GM12878 (cell line): ENCODE results near the gene AMOTL1. TPM values are rescaled to one million over a fixed set of nuclear protein-coding genes. Genes with fewer than 3 reads are reported as not detected.

Experiments used
- ATAC-seq: fragments of 200-7000 bp; cut with Tn5 transposase; 3 replicates; pipeline ENCODE4 v1.9.1; 2020; ENCODE audit warnings: mild to moderate bottlenecking, moderate library complexity
- BruUV-seq: library from RNA; stranded (reverse); fragments of 400-500 nt; replicated peaks from 2 replicates; lab custom pipeline; 2021; lab: Mats Ljungman, UMichigan
- CTCF ChIA-PET: fragments of 300-600 bp; sonication (Branson Sonifier 250); formaldehyde crosslinking; extraction: SDS; loops from one replicate; lab custom pipeline; 2021; ENCODE audit warnings: inconsistent platforms; lab: Yijun Ruan, JAX
- POLR2A ChIA-PET: fragments of 350-600 bp; formaldehyde crosslinking; extraction: SDS; loops from one replicate; lab custom pipeline; 2021; ENCODE audit warnings: inconsistent platforms; lab: Charles Lee
- RAD21 ChIA-PET: fragments of 300-600 bp; sonication (Branson Sonifier 250); formaldehyde crosslinking; loops from one replicate; lab custom pipeline; 2023; ENCODE audit warnings: antibody characterized with exemption; ENCODE audit not compliant: unreplicated experiment; lab: Charles Lee
- SMC1A ChIA-PET: fragments of 300-600 bp; sonication (Branson Sonifier 250); formaldehyde crosslinking; loops from one replicate; lab custom pipeline; 2023; ENCODE audit not compliant: unreplicated experiment, uncharacterized antibody; lab: Charles Lee
- DNase-seq: peaks from one replicate; pipeline ENCODE4 v3.0.0-alpha.2; 2011; ENCODE audit warnings: low read depth, low spot score
- FAIRE-seq: peaks from 3 replicates; lab custom pipeline; 2011; peaks lifted over from hg19 to GRCh38; lab: Jason Lieb, UNC
- H2AFZ ChIP-seq: 2 replicates; pipeline ENCODE4 v1.6.0; 2011; ENCODE audit warnings: low read depth, low read length, control low read depth; ENCODE audit not compliant: control insufficient read depth
- H3K27ac ChIP-seq: 2 replicates; pipeline ENCODE4 v1.5.1; 2011; ENCODE audit warnings: control low read depth; ENCODE audit not compliant: control insufficient read depth, insufficient read depth
- H3K27me3 ChIP-seq, 2 experiments: replicated peaks in 1 of 2; 2 replicates each; pipeline versions ENCODE4 v1.6.0 to v1.6.1; 2011; ENCODE audit warnings: low read length in 1 of 2; ENCODE audit not compliant: control insufficient read depth in 2 of 2, insufficient read depth in 2 of 2
- H3K36me3 ChIP-seq, 2 experiments: 2 replicates each; pipeline ENCODE4 v1.5.1; 2011; ENCODE audit warnings: low read length in 1 of 2; ENCODE audit not compliant: control insufficient read depth in 2 of 2, insufficient read depth in 2 of 2
- H3K4me1 ChIP-seq: 2 replicates; pipeline ENCODE4 v1.6.1; 2011; ENCODE audit warnings: mild to moderate bottlenecking, low read length, moderate library complexity, mixed read lengths; ENCODE audit not compliant: control insufficient read depth, insufficient read depth
- H3K4me2 ChIP-seq: 2 replicates; pipeline ENCODE4 v1.6.0; 2011; ENCODE audit warnings: control low read depth; ENCODE audit not compliant: control insufficient read depth, insufficient read depth
- H3K4me3 ChIP-seq: fragments of 200-600 bp; sonication (generic); 2 replicates; pipeline ENCODE4 v1.5.1; 2016
- H3K79me2 ChIP-seq: 2 replicates; pipeline ENCODE4 v1.6.0; 2011; ENCODE audit warnings: low read length; ENCODE audit not compliant: control insufficient read depth, insufficient read depth
- H3K9ac ChIP-seq: 2 replicates; pipeline ENCODE4 v1.8.0; 2011; ENCODE audit warnings: low read length, control low read depth, mixed read lengths; ENCODE audit not compliant: control insufficient read depth, insufficient read depth
- H3K9me3 ChIP-seq: replicated peaks from 3 replicates; pipeline ENCODE4 v1.5.1; 2011; ENCODE audit warnings: mild to moderate bottlenecking, low read length; ENCODE audit not compliant: control insufficient read depth, insufficient read depth
- H4K20me1 ChIP-seq: 2 replicates; pipeline ENCODE4 v1.6.0; 2011; ENCODE audit not compliant: control insufficient read depth, insufficient read depth
- CBFB ChIP-seq: IDR thresholded peaks from 2 replicates; pipeline ENCODE4 v1.6.1; 2016; ENCODE audit warnings: antibody characterized with exemption, low read depth
- HDAC2 ChIP-seq: fragments of 200-600 bp; sonication (generic); IDR thresholded peaks from 2 replicates; pipeline ENCODE4 v1.6.1; 2017
- KDM1A ChIP-seq: fragments of 200-600 bp; sonication (generic); IDR thresholded peaks from 2 replicates; pipeline ENCODE4 v1.6.1; 2016; ENCODE audit warnings: borderline replicate concordance
- MTA2 ChIP-seq: fragments of 450-650 bp; IDR thresholded peaks from 2 replicates; pipeline ENCODE4 v1.6.1; 2016; ENCODE audit warnings: low read depth, mild to moderate bottlenecking, moderate library complexity
- MYB ChIP-seq: fragments of 150-350 bp; IDR thresholded peaks from 2 replicates; pipeline ENCODE4 v1.6.1; 2014; ENCODE audit warnings: mild to moderate bottlenecking, low read depth, low read length, borderline replicate concordance
- PAX8 ChIP-seq: fragments of 450-650 bp; IDR thresholded peaks from 2 replicates; pipeline ENCODE4 v1.6.1; 2017; ENCODE audit warnings: mild to moderate bottlenecking, moderate library complexity
- PML ChIP-seq: IDR thresholded peaks from 2 replicates; pipeline ENCODE4 v1.6.1; 2012; ENCODE audit warnings: low read length, inconsistent platforms
- POLR2AphosphoS5 ChIP-seq: IDR thresholded peaks from 2 replicates; pipeline ENCODE4 v1.6.1; 2011; ENCODE audit warnings: mild to moderate bottlenecking, low read length, inconsistent platforms
- RAD21 ChIP-seq: IDR thresholded peaks from 2 replicates; pipeline ENCODE4 v1.6.1; 2011; ENCODE audit warnings: mild to moderate bottlenecking, low read depth, low read length, moderate library complexity; ENCODE audit not compliant: insufficient read depth
- SMAD1 ChIP-seq: fragments of 450-650 bp; IDR thresholded peaks from 2 replicates; pipeline ENCODE4 v1.6.1; 2018; ENCODE audit warnings: mild to moderate bottlenecking, low read depth; ENCODE audit not compliant: partially characterized antibody
- SMAD5 ChIP-seq: IDR thresholded peaks from 2 replicates; pipeline ENCODE4 v1.6.1; 2016; ENCODE audit warnings: antibody characterized with exemption, low read depth
- SMARCA5 ChIP-seq: fragments of 450-650 bp; IDR thresholded peaks from 2 replicates; pipeline ENCODE4 v1.6.1; 2017; ENCODE audit warnings: mild to moderate bottlenecking
- ZNF24 ChIP-seq: fragments of 450-650 bp; IDR thresholded peaks from 2 replicates; pipeline ENCODE4 v1.6.1; 2017; ENCODE audit warnings: antibody characterized with exemption, mild to moderate bottlenecking
- WGBS: methylation state at CpG from one replicate; pipeline ENCODE4 v1.1.6; 2016; ENCODE audit warnings: low lambda C conversion rate; ENCODE audit not compliant: insufficient replicate concordance, insufficient coverage; ENCODE audit errors: missing lambda C conversion rate; 5-methylcytosine and 5-hydroxymethylcytosine counted together
- in situ Hi-C: fragments of 300-500 bp; cut with MboI; formaldehyde crosslinking; loops from 9 replicates; pipeline ENCODE4 v1.14.3; 2018; ENCODE audit warnings: mixed read lengths
- intact Hi-C: fragments of 100-400 bp; cut with micrococcal nuclease; formaldehyde crosslinking; loops from one replicate; pipeline ENCODE4 v1.14.2; 2022; ENCODE audit not compliant: unreplicated experiment
- polyA plus RNA-seq, 11 experiments: library from polyadenylated mRNA; depleted of rRNA in 4 of 11; unstranded in 6 of 11; stranded (reverse) in 5 of 11; fragments of >200 nt; fragmentation: Nextera tagmentation in 4 of 11; fragmentation: Illumina TruSeq in 1 of 11; extraction: Ambion mirVana in 4 of 11; extraction: Trizol in 1 of 11; gene quantifications; 1 replicate in 1 of 11; 2 replicates in 10 of 11; pipeline versions ENCODE4 v1.2.1 to v1.2.3, GENCODE V29; 2011 to 2016; ENCODE audit warnings: inconsistent platforms in 2 of 11, missing spikeins in 2 of 11, low read depth in 1 of 11
- total RNA-seq, 4 experiments: library from RNA; depleted of rRNA in 3 of 4; stranded (reverse); fragments of >200 nt in 3 of 4; fragmentation: Illumina TruSeq in 1 of 4; extraction: Trizol in 1 of 4; gene quantifications; 2 replicates each; pipeline versions ENCODE4 v1.2.1 to v1.2.3, GENCODE V29; 2013 to 2021
- TF ChIP-seq, protein P1 (sequence below): fragments of 450-650 bp; IDR thresholded peaks from 2 replicates; pipeline ENCODE4 v1.6.1; 2014; ENCODE audit warnings: mild to moderate bottlenecking
- TF ChIP-seq, protein P2 (sequence below): fragments of 450-650 bp; IDR thresholded peaks from 2 replicates; pipeline ENCODE4 v1.6.1; 2016; ENCODE audit warnings: mild to moderate bottlenecking

AMOTL1 gene
- total and polyA plus RNA-seq, 10 of the 15 experiments (the other 5 are each of a cell fraction or from before 2014, with no cell fraction given), result under 0.01 to 0.41 (median 0.01) TPM; not detected in 7

GRCh38 chr11:94751786-94752185 is 16.4 kb upstream of the AMOTL1 start (continued):
- TF ChIP-seq SMAD1, result no peak
- TF ChIP-seq MYB, result no peak

DNA sequence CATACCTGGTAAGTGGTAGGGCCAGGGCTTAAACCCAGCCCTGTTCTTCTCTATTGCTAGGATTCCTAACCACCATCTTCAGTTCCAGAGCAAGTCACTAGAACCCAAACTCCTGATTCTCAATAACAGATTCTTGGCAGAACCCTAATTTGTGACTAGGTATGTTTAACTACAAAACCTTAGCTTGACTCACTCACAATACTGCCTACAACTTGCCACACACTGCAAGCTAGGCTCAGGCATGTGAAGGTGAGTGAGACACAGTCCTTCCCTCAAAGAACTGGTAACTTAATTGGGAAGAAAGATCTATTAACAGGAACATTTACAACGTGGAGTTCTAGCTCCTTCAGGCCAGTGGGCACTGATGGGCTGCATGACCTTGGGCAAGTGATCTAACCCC is 14.5 kb upstream of the AMOTL1 start:
- H3K9ac ChIP-seq, result no peak overlapping the region
- in situ Hi-C loops (no loop called here), intact Hi-C loops (loop anchor here (10.0 kb wide), 1 partner anchor 239 kb away; the partner anchor contains the start of gene C11orf97)
- no peak overlapping the region for H3K4me3 ChIP-seq
- no peak overlapping the region for H3K4me2 ChIP-seq
- RAD21 ChIA-PET, result interaction anchor here (0.6 to 1.6 kb wide), 2 partner anchors 151 to 811 kb away, joined by 3 read pairs; no protein-coding TSS in a partner anchor
- H3K27ac ChIP-seq, result no peak overlapping the region
- BruUV-seq, result no TSS peak
- POLR2A ChIA-PET, result no interaction called here
- H3K4me1 ChIP-seq, result no peaks in the 10 kb centered on the region
- H3K9me3 ChIP-seq, result no peaks in the 10 kb centered on the region
- ATAC-seq, result no peak
- TF ChIP-seq CBFB (no peak), SMAD1 (no peak), HDAC2 (no peak), KDM1A (no peak), PAX8 (no peak), SMARCA5 (no peak), ZNF24 (no peak), PML (no peak), RAD21 (no peak), MTA2 (no peak), SMAD5 (no peak), POLR2AphosphoS5 (no peak)
- TF ChIP-seq, protein P1, sequence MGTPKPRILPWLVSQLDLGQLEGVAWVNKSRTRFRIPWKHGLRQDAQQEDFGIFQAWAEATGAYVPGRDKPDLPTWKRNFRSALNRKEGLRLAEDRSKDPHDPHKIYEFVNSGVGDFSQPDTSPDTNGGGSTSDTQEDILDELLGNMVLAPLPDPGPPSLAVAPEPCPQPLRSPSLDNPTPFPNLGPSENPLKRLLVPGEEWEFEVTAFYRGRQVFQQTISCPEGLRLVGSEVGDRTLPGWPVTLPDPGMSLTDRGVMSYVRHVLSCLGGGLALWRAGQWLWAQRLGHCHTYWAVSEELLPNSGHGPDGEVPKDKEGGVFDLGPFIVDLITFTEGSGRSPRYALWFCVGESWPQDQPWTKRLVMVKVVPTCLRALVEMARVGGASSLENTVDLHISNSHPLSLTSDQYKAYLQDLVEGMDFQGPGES, result no peak
- TF ChIP-seq, protein P2, sequence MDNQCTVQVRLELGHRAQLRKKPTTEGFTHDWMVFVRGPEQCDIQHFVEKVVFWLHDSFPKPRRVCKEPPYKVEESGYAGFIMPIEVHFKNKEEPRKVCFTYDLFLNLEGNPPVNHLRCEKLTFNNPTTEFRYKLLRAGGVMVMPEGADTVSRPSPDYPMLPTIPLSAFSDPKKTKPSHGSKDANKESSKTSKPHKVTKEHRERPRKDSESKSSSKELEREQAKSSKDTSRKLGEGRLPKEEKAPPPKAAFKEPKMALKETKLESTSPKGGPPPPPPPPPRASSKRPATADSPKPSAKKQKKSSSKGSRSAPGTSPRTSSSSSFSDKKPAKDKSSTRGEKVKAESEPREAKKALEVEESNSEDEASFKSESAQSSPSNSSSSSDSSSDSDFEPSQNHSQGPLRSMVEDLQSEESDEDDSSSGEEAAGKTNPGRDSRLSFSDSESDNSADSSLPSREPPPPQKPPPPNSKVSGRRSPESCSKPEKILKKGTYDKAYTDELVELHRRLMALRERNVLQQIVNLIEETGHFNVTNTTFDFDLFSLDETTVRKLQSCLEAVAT, result no peak
- CTCF ChIA-PET, result interaction anchor here (0.7 to 2.0 kb wide), 3 partner anchors 9 to 130 kb away, joined by 3 to 6 read pairs (median 5); no protein-coding TSS in a partner anchor
- SMC1A ChIA-PET, result interaction anchor here (1.1 kb wide), 1 partner anchor 160 kb away, joined by 3 read pairs; no protein-coding TSS in a partner anchor
- H3K36me3 ChIP-seq, result no peaks in the 10 kb centered on the region
- H3K79me2 ChIP-seq, result no peaks in the 10 kb centered on the region
- WGBS, result 0% methylated on average over 1 of the region's 1 CpG
- DNase-seq, result no peak
- no peaks in the 10 kb centered on the region; a peak in 1 of 4 replicates for H3K27me3 ChIP-seq
- H2AFZ ChIP-seq, result no peak overlapping the region
- no peaks in the 10 kb centered on the region for H4K20me1 ChIP-seq
- no peak for FAIRE-seq
